Prostate gland (tissue), 2 donors: ENCODE results near the gene RAD51B. TPM values are rescaled to one million over a fixed set of nuclear protein-coding genes. Genes with fewer than 3 reads are reported as not detected.

Source experiments
- DNase-seq: peaks from one replicate; pipeline ENCODE4 v3.0.0-alpha.2; 2019; ENCODE audit warnings: low spot score
- H3K27ac ChIP-seq, 2 donors: fragments of 200-600 bp; sonication (generic); 2 replicates each; pipeline ENCODE4 v1.5.1; 2017 to 2019
- H3K27me3 ChIP-seq: fragments of 200-600 bp; sonication (generic); replicated peaks from 2 replicates; pipeline ENCODE4 v1.5.1; 2019; ENCODE audit not compliant: insufficient read depth
- H3K36me3 ChIP-seq, 2 donors: fragments of 200-600 bp; sonication (generic); 1 replicate in 1 of 2; 2 replicates in 1 of 2; pipeline versions ENCODE4 v1.5.1 to v1.8.1; 2017 to 2019
- H3K4me1 ChIP-seq: fragments of 200-600 bp; sonication (generic); replicated peaks from 2 replicates; pipeline ENCODE4 v1.5.1; 2019
- H3K4me3 ChIP-seq, 2 donors: fragments of 200-600 bp; sonication (generic); 2 replicates each; pipeline ENCODE4 v1.5.1; 2017 to 2019
- H3K9me3 ChIP-seq: fragments of 200-600 bp; sonication (generic); 2 replicates; pipeline ENCODE4 v1.5.1; 2017
- CTCF ChIP-seq, 4 experiments: fragments of 200-600 bp in 2 of 4; fragments of 450-650 bp in 2 of 4; sonication (generic) in 2 of 4; IDR thresholded peaks; 1 replicate in 3 of 4; 2 replicates in 1 of 4; pipeline ENCODE4 v1.5.1; 2016 to 2019; ENCODE audit warnings: antibody characterized with exemption in 4 of 4, mild to moderate bottlenecking in 2 of 4, moderate library complexity in 2 of 4
- POLR2A ChIP-seq: fragments of 450-650 bp; IDR thresholded peaks from one replicate; pipeline ENCODE4 v1.6.1; 2016; ENCODE audit warnings: antibody characterized with exemption, mild to moderate bottlenecking
- POLR2AphosphoS5 ChIP-seq: sonication (generic); formaldehyde crosslinking; IDR thresholded peaks from one replicate; pipeline ENCODE4 v1.6.1; 2017; ENCODE audit warnings: antibody characterized with exemption
- WGBS: methylation state at CpG from one replicate; pipeline ENCODE4 v1.1.5; 2018; 5-methylcytosine and 5-hydroxymethylcytosine counted together
- intact Hi-C: fragments of 100-400 bp; cut with DNase I; formaldehyde crosslinking; loops from one replicate; pipeline ENCODE4 v1.14.2; 2022
- total RNA-seq, 2 donors: library from RNA; depleted of rRNA; stranded (reverse); fragments of >200 nt; gene quantifications; one replicate each; pipeline ENCODE4 v1.1.0, GENCODE V29; 2016

The RAD51B gene
- total RNA-seq, 2 donors from 2014 or later: 14.9 to 35.8 TPM

- H3K4me3 ChIP-seq: no peak overlapping the region
- 73% methylated on average over 3 of the region's 3 CpGs for WGBS
- DNase-seq: no peak
- H3K27ac ChIP-seq: peak overlapping the region; percentile 73 to 76
- H3K9me3 ChIP-seq: no peaks in the 10 kb centered on the region
- no peak for TF ChIP-seq POLR2AphosphoS5
- no peak for TF ChIP-seq POLR2A
- TF ChIP-seq CTCF (IDR thresholded peaks at IDR 0.05): no peak
- intact Hi-C loops: loop anchor here (5.0 to 10.0 kb wide), 5 partner anchors 102 to 408 kb away; no protein-coding TSS in a partner anchor
- H3K4me1 ChIP-seq: peaks cover 7% of the 10 kb centered on the region
- no peaks in the 10 kb centered on the region for H3K27me3 ChIP-seq
- H3K36me3 ChIP-seq: no peaks in the 10 kb centered on the region
Observed at GRCh38 chr14:68247274-68247673, 427.7 kb downstream of the RAD51B start.

GRCh38 chr14:68247676-68248268 lies 428.2 kb downstream of the RAD51B start:
- intact Hi-C loops: loop anchor here (1.0 to 10.0 kb wide), 7 partner anchors 103 to 568 kb away; partner anchors contain the start of gene ZFP36L1
- Histone ChIP-seq H3K9me3 (no peaks in the 10 kb centered on the region), H3K36me3 (no peaks in the 10 kb centered on the region), H3K27me3 (no peaks in the 10 kb centered on the region), H3K4me3 (no peak overlapping the region), H3K27ac (peak overlapping the region; percentile 73 to 76), H3K4me1 (peaks cover 7% of the 10 kb centered on the region)
- DNase-seq: no peak
- TF ChIP-seq POLR2AphosphoS5 (no peak), POLR2A (no peak)
- 51% methylated on average over 4 of the region's 4 CpGs for WGBS

GRCh38 chr14:68248481-68249255 lies 429.1 kb downstream of the RAD51B start:
- Histone ChIP-seq H3K4me3 (no peak overlapping the region), H3K27me3 (no peaks in the 10 kb centered on the region), H3K9me3 (no peaks in the 10 kb centered on the region), H3K27ac (peak overlapping the region; percentile 69 to 73), H3K4me1 (peaks cover 7% of the 10 kb centered on the region), H3K36me3 (no peaks in the 10 kb centered on the region)
- no peak for DNase-seq
- intact Hi-C loops: loop anchor here (1.0 to 10.0 kb wide), 7 partner anchors 104 to 567 kb away; partner anchors contain the start of gene ZFP36L1
- WGBS: 30% methylated on average over 7 of the region's 7 CpGs
- TF ChIP-seq POLR2AphosphoS5 (peak; percentile 61), CTCF (IDR thresholded peaks at IDR 0.05) (peak; percentile 25 to 79 (median 70)), POLR2A (no peak)

- Histone ChIP-seq H3K4me3 (no peak overlapping the region), H3K27ac (peak overlapping the region; percentile 69 to 73), H3K9me3 (no peaks in the 10 kb centered on the region), H3K4me1 (peaks cover 7% of the 10 kb centered on the region), H3K27me3 (no peaks in the 10 kb centered on the region), H3K36me3 (no peaks in the 10 kb centered on the region)
- TF ChIP-seq POLR2AphosphoS5: peak; percentile 34
- TF ChIP-seq POLR2A: no peak
- DNase-seq: no peak
- WGBS: 13% methylated on average over 3 of the region's 3 CpGs
- intact Hi-C loops: loop anchor here (2.0 to 10.0 kb wide), 6 partner anchors 105 to 543 kb away; partner anchors contain the start of gene ZFP36L1
Observed at GRCh38 chr14:68249661-68250451, 430.3 kb downstream of the RAD51B start.

- no peaks in the 10 kb centered on the region for H3K36me3 ChIP-seq
- peak overlapping the region; percentile 69 to 73 for H3K27ac ChIP-seq
- 20% methylated on average over 4 of the region's 4 CpGs for WGBS
- H3K4me1 ChIP-seq: peaks cover 16% of the 10 kb centered on the region
- no peaks in the 10 kb centered on the region for H3K27me3 ChIP-seq
- TF ChIP-seq POLR2A: no peak
- peak in 1 of 4 experiments; percentile 28 for TF ChIP-seq CTCF (IDR thresholded peaks at IDR 0.05)
- TF ChIP-seq POLR2AphosphoS5: peak; percentile 56
- no peak for DNase-seq
- H3K4me3 ChIP-seq: no peak overlapping the region
- intact Hi-C loops: no loop called here
- no peaks in the 10 kb centered on the region for H3K9me3 ChIP-seq
Observed at GRCh38 chr14:68250927-68251768, 431.6 kb downstream of the RAD51B start.
